Vagina (tissue), 2 donors: ENCODE data around the gene NPAS2.

ENCODE experiments used
- CTCF ChIP-seq, 3 experiments: fragments of 450-650 bp in 2 of 3; fragments of 200-600 bp in 1 of 3; sonication (generic) in 1 of 3; IDR thresholded peaks; one replicate each; pipeline ENCODE4 v1.5.1; 2017 to 2019; ENCODE audit warnings: antibody characterized with exemption in 3 of 3, mild to moderate bottlenecking in 2 of 3, moderate library complexity in 2 of 3
- POLR2A ChIP-seq, 2 donors: fragments of 450-650 bp; IDR thresholded peaks; one replicate each; pipeline ENCODE4 v1.6.1; 2017; ENCODE audit warnings: antibody characterized with exemption in 2 of 2, mild to moderate bottlenecking in 2 of 2, moderate library complexity in 2 of 2

GRCh38 chr2:100778637-100779450, 41.1 kb upstream of the NPAS2 start:
- TF ChIP-seq CTCF (IDR thresholded peaks at IDR 0.05), result no peak
- no peak for TF ChIP-seq POLR2A (IDR thresholded peaks at IDR 0.05)
